K562 (cell line): Measurements from ENCODE around the gene CYB5RL. TPM values are rescaled to one million over a fixed set of nuclear protein-coding genes. Genes with fewer than 3 reads are reported as not detected.

Experiments used
- ADNP ChIP-seq: fragments of 200-800 bp; sonication (Bioruptor generic); IDR thresholded peaks from 2 replicates; pipeline ENCODE4 v1.6.1; 2016; ENCODE audit warnings: missing genetic modification characterization, missing compliant biosample characterization
- BRD4 ChIP-seq: fragments of 200-600 bp; sonication (generic); IDR thresholded peaks from 2 replicates; pipeline ENCODE4 v1.6.1; 2017; ENCODE audit warnings: inconsistent platforms
- CBX3 ChIP-seq, 2 experiments: IDR thresholded peaks; 1 replicate in 1 of 2; 2 replicates in 1 of 2; pipeline ENCODE4 v1.6.1; 2012; ENCODE audit warnings: inconsistent platforms in 2 of 2, low read length in 2 of 2, borderline replicate concordance in 1 of 2, control low read depth in 1 of 2
- CEBPB ChIP-seq: fragments of 450-650 bp; IDR thresholded peaks from 2 replicates; pipeline ENCODE4 v1.6.1; 2016; ENCODE audit warnings: missing genetic modification characterization, missing compliant biosample characterization
- CHD1 ChIP-seq: fragments of 200-600 bp; sonication (generic); IDR thresholded peaks from one replicate; pipeline ENCODE4 v1.6.1; 2012; ENCODE audit warnings: mild to moderate bottlenecking, moderate library complexity, low read length, inconsistent platforms
- CREB3L1 ChIP-seq: fragments of 450-650 bp; IDR thresholded peaks from 2 replicates; pipeline ENCODE4 v1.6.1; 2014; ENCODE audit warnings: low read depth, mild to moderate bottlenecking, moderate library complexity, borderline replicate concordance
- ELF2 ChIP-seq: fragments of 250-450 bp; sonication (Bioruptor Pico); IDR thresholded peaks from 2 replicates; pipeline ENCODE4 v1.5.0; 2021; ENCODE audit warnings: mild to moderate bottlenecking
- FOXA3 ChIP-seq, 2 experiments: fragments of 450-650 bp in 1 of 2; sonication (generic) in 1 of 2; formaldehyde crosslinking; IDR thresholded peaks in 1 of 2; conservative IDR thresholded peaks in 1 of 2; 2 replicates each; pipeline versions ENCODE4 v1.4.0 to v1.8.0; 2020 to 2022; ENCODE audit warnings: mild to moderate bottlenecking in 2 of 2, missing genetic modification reagents in 1 of 2
- HNRNPL ChIP-seq: fragments of 200-400 bp; formaldehyde crosslinking; IDR thresholded peaks from 2 replicates; pipeline ENCODE4 v1.6.1; 2017; ENCODE audit warnings: low read depth, mild to moderate bottlenecking, low read length
- KDM4B ChIP-seq, 2 experiments: fragments of 450-650 bp in 1 of 2; sonication (generic) in 1 of 2; IDR thresholded peaks; 2 replicates each; pipeline ENCODE4 v1.6.1; 2016 to 2017; ENCODE audit warnings: borderline replicate concordance in 2 of 2, antibody characterized with exemption in 1 of 2, low read depth in 1 of 2, mild to moderate bottlenecking in 1 of 2
- NR2C1 ChIP-seq, 2 experiments: fragments of 450-650 bp; IDR thresholded peaks; 2 replicates each; pipeline ENCODE4 v1.6.1; 2017; ENCODE audit warnings: mild to moderate bottlenecking in 2 of 2, antibody characterized with exemption in 1 of 2, inconsistent platforms in 1 of 2, missing compliant biosample characterization in 1 of 2, missing genetic modification characterization in 1 of 2
- RBM25 ChIP-seq: fragments of 200-400 bp; formaldehyde crosslinking; IDR thresholded peaks from 2 replicates; pipeline ENCODE4 v1.6.1; 2018; ENCODE audit warnings: low read length, low read depth, moderate library complexity; ENCODE audit not compliant: severe bottlenecking
- RBM39 ChIP-seq: fragments of 200-400 bp; formaldehyde crosslinking; optimal IDR thresholded peaks from 2 replicates; pipeline ENCODE3; 2018; ENCODE audit warnings: low read depth, low read length
- ZEB2 ChIP-seq: fragments of 450-650 bp; IDR thresholded peaks from 2 replicates; pipeline ENCODE4 v1.6.1; 2016
- ZNF184 ChIP-seq: sonication (generic); formaldehyde crosslinking; IDR thresholded peaks from 2 replicates; pipeline ENCODE4 v1.5.0; 2020; ENCODE audit warnings: missing genetic modification reagents
- ZNF76 ChIP-seq: fragments of 250-450 bp; sonication (Bioruptor Pico); IDR thresholded peaks from 2 replicates; pipeline ENCODE4 v1.4.0; 2020; ENCODE audit warnings: mild to moderate bottlenecking, moderate library complexity, borderline replicate concordance
- polyA plus RNA-seq, 8 experiments: library from polyadenylated mRNA; depleted of rRNA in 4 of 8; stranded (reverse) in 5 of 8; unstranded in 3 of 8; fragments of >200 nt; fragmentation: Nextera tagmentation in 2 of 8; fragmentation: Illumina TruSeq in 1 of 8; extraction: Ambion mirVana in 2 of 8; extraction: Trizol in 1 of 8; gene quantifications; 2 replicates each; pipeline versions ENCODE4 v1.2.1 to v1.2.3, GENCODE V29; 2011 to 2014; ENCODE audit warnings: inconsistent platforms in 1 of 8, missing spikeins in 1 of 8
- total RNA-seq, 7 experiments: library from RNA; depleted of rRNA in 6 of 7; stranded (reverse); fragments of >200 nt in 6 of 7; fragmentation: Illumina TruSeq in 2 of 7; extraction: Trizol in 2 of 7; gene quantifications; 2 replicates each; pipeline versions ENCODE4 v1.2.1 to v1.2.3, GENCODE V29; 2011 to 2021; ENCODE audit warnings: low replicate concordance in 1 of 7
- TF ChIP-seq, protein P1 (sequence below): fragments of 450-650 bp; IDR thresholded peaks from 2 replicates; pipeline ENCODE4 v1.6.1; 2018; ENCODE audit warnings: mild to moderate bottlenecking, low read depth; ENCODE audit not compliant: partially characterized antibody
- TF ChIP-seq, protein P2 (sequence below): sonication (generic); formaldehyde crosslinking; IDR thresholded peaks from 2 replicates; pipeline ENCODE4 v1.9.0; 2022; ENCODE audit warnings: mild to moderate bottlenecking, missing genetic modification reagents
- TF ChIP-seq, protein P3 (sequence below): fragments of 250-450 bp; sonication (Bioruptor Pico); IDR thresholded peaks from 2 replicates; pipeline ENCODE4 v1.9.0; 2021; ENCODE audit warnings: mild to moderate bottlenecking, inconsistent platforms

Gene CYB5RL
- total and polyA plus RNA-seq, 9 of the 15 experiments (the other 6 are each of a cell fraction or from before 2014, with no cell fraction given), result 7.9 to 18.0 (median 11.2) TPM

GRCh38 chr1:54199151-54199764 is 572 bp downstream of the CYB5RL start (continued):
- TF ChIP-seq, protein P1, sequence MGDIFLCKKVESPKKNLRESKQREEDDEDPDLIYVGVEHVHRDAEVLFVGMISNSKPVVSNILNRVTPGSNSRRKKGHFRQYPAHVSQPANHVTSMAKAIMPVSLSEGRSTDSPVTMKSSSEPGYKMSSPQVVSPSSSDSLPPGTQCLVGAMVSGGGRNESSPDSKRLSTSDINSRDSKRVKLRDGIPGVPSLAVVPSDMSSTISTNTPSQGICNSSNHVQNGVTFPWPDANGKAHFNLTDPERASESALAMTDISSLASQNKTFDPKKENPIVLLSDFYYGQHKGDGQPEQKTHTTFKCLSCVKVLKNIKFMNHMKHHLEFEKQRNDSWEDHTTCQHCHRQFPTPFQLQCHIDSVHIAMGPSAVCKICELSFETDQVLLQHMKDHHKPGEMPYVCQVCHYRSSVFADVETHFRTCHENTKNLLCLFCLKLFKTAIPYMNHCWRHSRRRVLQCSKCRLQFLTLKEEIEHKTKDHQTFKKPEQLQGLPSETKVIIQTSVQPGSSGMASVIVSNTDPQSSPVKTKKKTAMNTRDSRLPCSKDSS, result no peak
- TF ChIP-seq ZNF184 (CRISPR knock-in tag) (no peak), ZEB2 (no peak), CEBPB (tag) (peak; percentile 85), CBX3 (IDR thresholded peaks at IDR 0.05; ENCODE audit: borderline replicate concordance in 1 of 2, low read length in 2 of 2) (no peak), CREB3L1 (no peak), CHD1 (peak; percentile 30), KDM4B (IDR thresholded peaks at IDR 0.05; ENCODE audit: borderline replicate concordance in 2 of 2, low read depth in 1 of 2) (no peak), ZNF76 (CRISPR knock-in tag) (no peak), HNRNPL (no peak), ADNP (tag) (no peak), RBM39 (no peak), ELF2 (no peak), FOXA3 (CRISPR knock-in tag; conservative IDR thresholded peaks at IDR 0.05 in 1 of 2, IDR thresholded peaks at IDR 0.05 in 1 of 2) (peak in 1 of 2 experiments; percentile 68; a peak in 1 of 4 replicates), NR2C1 (IDR thresholded peaks at IDR 0.05) (no peak), NR2C1 (tag; IDR thresholded peaks at IDR 0.05) (0 out of 2 replicates have a peak, but pooled peaks have one; percentile 13), RBM25 (no peak), BRD4 (no peak)
- TF ChIP-seq, protein P2, sequence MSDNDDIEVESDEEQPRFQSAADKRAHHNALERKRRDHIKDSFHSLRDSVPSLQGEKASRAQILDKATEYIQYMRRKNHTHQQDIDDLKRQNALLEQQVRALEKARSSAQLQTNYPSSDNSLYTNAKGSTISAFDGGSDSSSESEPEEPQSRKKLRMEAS (CRISPR knock-in tag), result 0 out of 2 replicates have a peak, but pooled peaks have one; percentile 29
- TF ChIP-seq, protein P3, sequence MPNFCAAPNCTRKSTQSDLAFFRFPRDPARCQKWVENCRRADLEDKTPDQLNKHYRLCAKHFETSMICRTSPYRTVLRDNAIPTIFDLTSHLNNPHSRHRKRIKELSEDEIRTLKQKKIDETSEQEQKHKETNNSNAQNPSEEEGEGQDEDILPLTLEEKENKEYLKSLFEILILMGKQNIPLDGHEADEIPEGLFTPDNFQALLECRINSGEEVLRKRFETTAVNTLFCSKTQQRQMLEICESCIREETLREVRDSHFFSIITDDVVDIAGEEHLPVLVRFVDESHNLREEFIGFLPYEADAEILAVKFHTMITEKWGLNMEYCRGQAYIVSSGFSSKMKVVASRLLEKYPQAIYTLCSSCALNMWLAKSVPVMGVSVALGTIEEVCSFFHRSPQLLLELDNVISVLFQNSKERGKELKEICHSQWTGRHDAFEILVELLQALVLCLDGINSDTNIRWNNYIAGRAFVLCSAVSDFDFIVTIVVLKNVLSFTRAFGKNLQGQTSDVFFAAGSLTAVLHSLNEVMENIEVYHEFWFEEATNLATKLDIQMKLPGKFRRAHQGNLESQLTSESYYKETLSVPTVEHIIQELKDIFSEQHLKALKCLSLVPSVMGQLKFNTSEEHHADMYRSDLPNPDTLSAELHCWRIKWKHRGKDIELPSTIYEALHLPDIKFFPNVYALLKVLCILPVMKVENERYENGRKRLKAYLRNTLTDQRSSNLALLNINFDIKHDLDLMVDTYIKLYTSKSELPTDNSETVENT (CRISPR knock-in tag), result no peak
